SK-N-MC (cell line): ENCODE data around the gene TSPAN5.

Experiments
- DNase-seq: peaks from one replicate; pipeline ENCODE4 v3.0.0-alpha.2; 2011; ENCODE audit warnings: low read depth, low spot score
- H3K27ac ChIP-seq: fragments of 200-600 bp; sonication (generic); 2 replicates; pipeline ENCODE4 v1.5.1; 2016; ENCODE audit warnings: mixed run types
- H3K36me3 ChIP-seq: fragments of 200-600 bp; sonication (generic); 2 replicates; pipeline ENCODE4 v1.6.1; 2017; ENCODE audit warnings: antibody characterized with exemption, low read length, mixed read lengths; ENCODE audit not compliant: insufficient read depth
- H3K4me3 ChIP-seq: fragments of 200-600 bp; sonication (generic); 2 replicates; pipeline ENCODE4 v1.5.1; 2016
- H3K9ac ChIP-seq: fragments of 200-600 bp; sonication (generic); 2 replicates; pipeline ENCODE4 v1.8.0; 2017; ENCODE audit warnings: mixed run types, mixed read lengths; ENCODE audit not compliant: insufficient read length
- H3K9me3 ChIP-seq: fragments of 200-600 bp; sonication (generic); 2 replicates; pipeline ENCODE4 v1.6.1; 2017; ENCODE audit warnings: low read depth, mild to moderate bottlenecking, antibody characterized with exemption, low read length, moderate library complexity, mixed read lengths
- EZH2 ChIP-seq: fragments of 200-600 bp; sonication (generic); IDR thresholded peaks from one replicate; pipeline ENCODE4 v1.6.1; 2017; ENCODE audit warnings: antibody characterized with exemption
- FOXP2 ChIP-seq: optimal IDR thresholded peaks from 2 replicates; pipeline ENCODE3; 2011; ENCODE audit warnings: mild to moderate bottlenecking, moderate library complexity; ENCODE audit not compliant: insufficient read depth; ENCODE audit errors: extremely low read length, control extremely low read depth
- POLR2AphosphoS5 ChIP-seq: IDR thresholded peaks from 2 replicates; pipeline ENCODE4 v1.6.1; 2012; ENCODE audit warnings: mild to moderate bottlenecking, low read depth, low read length, borderline replicate concordance

Gene TSPAN5

GRCh38 chr4:98689507-98690174 lies 31.2 kb upstream of the TSPAN5 start:
- no peak overlapping the region for H3K4me3 ChIP-seq
- DNase-seq = no peak
- no peak overlapping the region for H3K27ac ChIP-seq
- H3K9ac ChIP-seq = no peak overlapping the region
- no peaks in the 10 kb centered on the region for H3K36me3 ChIP-seq
- H3K9me3 ChIP-seq = no peaks in the 10 kb centered on the region
- TF ChIP-seq FOXP2 = no peak
- no peak for TF ChIP-seq POLR2AphosphoS5
- TF ChIP-seq EZH2 = no peak

- no peak overlapping the region for H3K4me3 ChIP-seq
- H3K9me3 ChIP-seq = no peaks in the 10 kb centered on the region
- no peak for DNase-seq
- TF ChIP-seq POLR2AphosphoS5 = no peak
- H3K27ac ChIP-seq = no peak overlapping the region
- H3K36me3 ChIP-seq = no peaks in the 10 kb centered on the region
- no peak overlapping the region for H3K9ac ChIP-seq
Measured at GRCh38 chr4:98688411-98689290, 30.2 kb upstream of the TSPAN5 start.

DNA sequence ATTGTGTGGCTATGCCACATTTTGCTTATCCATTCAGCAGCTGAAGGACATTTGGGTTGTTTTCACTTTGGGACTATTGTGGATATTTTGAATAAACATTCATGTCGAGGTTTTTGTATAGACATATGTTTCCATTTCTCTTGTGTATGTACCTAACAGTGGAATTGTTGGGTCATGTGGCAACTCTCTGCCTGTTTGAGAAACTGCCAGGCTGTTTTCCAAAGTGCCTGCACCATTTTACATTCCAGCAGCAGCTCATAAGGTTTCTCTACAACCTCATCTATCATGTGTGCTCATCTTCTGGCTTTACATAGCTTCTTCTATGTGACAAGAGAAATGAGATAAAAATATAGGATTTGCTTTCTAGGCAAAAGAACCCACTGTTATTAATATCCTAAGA lies 29.5 kb upstream of the TSPAN5 start:
- no peak overlapping the region for H3K4me3 ChIP-seq
- no peak for DNase-seq
- H3K36me3 ChIP-seq = no peaks in the 10 kb centered on the region
- TF ChIP-seq EZH2 = no peak
- TF ChIP-seq FOXP2 = no peak
- no peak for TF ChIP-seq POLR2AphosphoS5
- no peak overlapping the region for H3K9ac ChIP-seq
- no peaks in the 10 kb centered on the region for H3K9me3 ChIP-seq
- H3K27ac ChIP-seq = no peak overlapping the region

DNA sequence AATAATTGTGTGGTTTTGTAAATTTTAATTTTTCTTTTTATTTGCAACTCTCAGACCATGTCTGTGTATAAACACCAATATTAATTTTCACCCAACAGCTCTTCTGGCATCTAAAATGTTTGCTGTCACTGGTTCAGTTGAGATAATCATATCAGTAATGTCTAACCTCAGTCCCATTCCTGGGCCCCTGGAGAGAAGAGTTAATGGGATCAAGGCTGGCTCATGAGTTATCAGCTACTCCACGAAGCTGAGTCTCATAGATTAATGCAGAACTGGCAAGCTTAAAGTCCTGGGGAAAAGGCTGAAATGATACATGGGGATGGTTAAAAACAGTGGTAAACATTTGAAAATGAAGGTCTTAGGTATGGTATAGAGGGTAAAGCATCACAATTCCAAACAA lies 28.4 kb upstream of the TSPAN5 start:
- Histone ChIP-seq H3K9me3 (no peaks in the 10 kb centered on the region), H3K27ac (peak overlapping the region; percentile 9; the same call in 1 of the 2 replicates), H3K9ac (no peak overlapping the region), H3K4me3 (no peak overlapping the region), H3K36me3 (no peaks in the 10 kb centered on the region)
- no peak for DNase-seq
- TF ChIP-seq EZH2 (no peak), FOXP2 (no peak), POLR2AphosphoS5 (no peak)

- Histone ChIP-seq H3K36me3 (no peaks in the 10 kb centered on the region), H3K27ac (peak overlapping the region; percentile 9; the same call in 1 of the 2 replicates), H3K9ac (no peak overlapping the region), H3K9me3 (no peaks in the 10 kb centered on the region), H3K4me3 (no peak overlapping the region)
- DNase-seq = no peak
- TF ChIP-seq FOXP2 (no peak), EZH2 (no peak), POLR2AphosphoS5 (no peak)
Measured at GRCh38 chr4:98686043-98686707, 27.8 kb upstream of the TSPAN5 start.

GRCh38 chr4:98685225-98686042 lies 27.0 kb upstream of the TSPAN5 start:
- H3K27ac ChIP-seq = no peak overlapping the region
- H3K9ac ChIP-seq = no peak overlapping the region

GRCh38 chr4:98682719-98683118 lies 24.3 kb upstream of the TSPAN5 start:
- Histone ChIP-seq H3K9me3 (no peaks in the 10 kb centered on the region), H3K36me3 (no peaks in the 10 kb centered on the region), H3K27ac (no peak overlapping the region), H3K4me3 (no peak overlapping the region), H3K9ac (no peak overlapping the region)
- no peak for DNase-seq
- TF ChIP-seq EZH2 = no peak

More at GRCh38 chr4:98685225-98686042, 27.0 kb upstream of the TSPAN5 start:
- Histone ChIP-seq H3K4me3 (no peak overlapping the region), H3K36me3 (no peaks in the 10 kb centered on the region), H3K9me3 (no peaks in the 10 kb centered on the region)
- no peak for TF ChIP-seq EZH2
- TF ChIP-seq POLR2AphosphoS5 = no peak
- no peak for TF ChIP-seq FOXP2
- DNase-seq = no peak

DNA sequence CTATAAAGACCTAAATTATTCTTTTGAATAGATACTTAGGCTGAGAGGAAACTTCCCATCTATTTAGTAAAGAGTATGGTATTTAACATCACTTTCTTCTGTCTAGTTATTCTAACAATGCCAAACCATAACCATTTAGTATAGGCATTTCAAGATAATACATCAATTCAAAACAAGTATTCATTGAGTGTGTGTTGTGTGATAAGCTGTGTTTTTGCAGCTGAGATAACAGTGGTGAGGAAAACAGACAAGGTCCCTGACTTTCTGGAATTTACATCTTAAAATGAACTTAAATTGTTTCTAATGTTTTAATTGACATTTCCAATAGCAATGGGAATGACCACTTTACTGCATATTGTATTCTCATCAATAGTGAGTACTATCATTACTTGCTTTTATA lies 22.4 kb upstream of the TSPAN5 start:
- Histone ChIP-seq H3K36me3 (no peaks in the 10 kb centered on the region), H3K4me3 (no peak overlapping the region), H3K9me3 (no peaks in the 10 kb centered on the region), H3K27ac (no peak overlapping the region), H3K9ac (no peak overlapping the region)
- DNase-seq = no peak
- TF ChIP-seq EZH2 = no peak
- TF ChIP-seq POLR2AphosphoS5 = no peak
- TF ChIP-seq FOXP2 = no peak
